CD4-positive, alpha-beta memory T cell (primary cell): Measurements from ENCODE around the gene RABL6. TPM values are rescaled to one million over a fixed set of nuclear protein-coding genes. Genes with fewer than 3 reads are reported as not detected.
"Not testable (repeated sequence)": the region's sequence is repeated elsewhere in the genome, so short reads cannot be mapped to it uniquely, and the experiment has no call there.

Experiments used
- CTCF ChIA-PET: fragments of 350-600 bp; sonication (Branson Sonifier 250); formaldehyde crosslinking; loops from one replicate; lab custom pipeline; 2021; ENCODE audit warnings: inconsistent platforms; ENCODE audit not compliant: partially characterized antibody; lab: Charles Lee
- POLR2A ChIA-PET: fragments of 350-600 bp; sonication (Branson Sonifier 250); formaldehyde crosslinking; loops from one replicate; lab custom pipeline; 2021; ENCODE audit not compliant: partially characterized antibody; lab: Charles Lee
- DNase-seq, 5 donors: peaks; one replicate each; pipeline versions ENCODE4 v3.0.0 to v3.0.0-alpha.2; 2020 to 2022; ENCODE audit warnings: mixed read lengths in 1 of 5
- H3K27ac ChIP-seq: one replicate; pipeline ENCODE4 v1.7.0; 2013; ENCODE audit warnings: low read depth, low read length
- H3K27me3 ChIP-seq: 2 replicates; pipeline ENCODE4 v1.7.0; 2013; ENCODE audit warnings: mild to moderate bottlenecking, low read length, moderate library complexity; ENCODE audit not compliant: insufficient read depth
- H3K36me3 ChIP-seq: 2 replicates; pipeline ENCODE4 v1.7.0; 2013; ENCODE audit warnings: mild to moderate bottlenecking, low read length, moderate library complexity; ENCODE audit not compliant: insufficient read depth
- H3K4me1 ChIP-seq: 2 replicates; pipeline ENCODE4 v1.7.0; 2013; ENCODE audit warnings: mild to moderate bottlenecking, low read length, moderate library complexity; ENCODE audit not compliant: insufficient read depth
- H3K4me3 ChIP-seq, 2 donors: one replicate each; pipeline ENCODE4 v1.7.0; 2013; ENCODE audit warnings: low read length in 2 of 2, mild to moderate bottlenecking in 1 of 2
- H3K9me3 ChIP-seq, 2 donors: one replicate each; pipeline ENCODE4 v1.7.0; 2013; ENCODE audit warnings: low read length in 2 of 2, control low read depth in 1 of 2; ENCODE audit not compliant: control insufficient read depth in 1 of 2
- H3K27ac Mint-ChIP-seq, 7 donors: one replicate each; pipeline ENCODE4 v1.8.0; 2020 to 2021; ENCODE audit warnings: mixed read lengths in 7 of 7, mild to moderate bottlenecking in 6 of 7, inconsistent platforms in 3 of 7, moderate library complexity in 3 of 7
- H3K27me3 Mint-ChIP-seq, 2 donors: one replicate each; pipeline ENCODE4 v1.8.0; 2020 to 2021; ENCODE audit warnings: mixed read lengths in 2 of 2
- H3K36me3 Mint-ChIP-seq, 2 donors: one replicate each; pipeline ENCODE4 v1.8.0; 2020 to 2021; ENCODE audit warnings: mixed read lengths in 2 of 2, inconsistent platforms in 1 of 2, mild to moderate bottlenecking in 1 of 2
- H3K4me1 Mint-ChIP-seq, 4 donors: one replicate each; pipeline ENCODE4 v1.8.0; 2020 to 2021; ENCODE audit warnings: mixed read lengths in 4 of 4, mild to moderate bottlenecking in 1 of 4
- H3K4me3 Mint-ChIP-seq, 8 donors: one replicate each; pipeline ENCODE4 v1.8.0; 2020 to 2021; ENCODE audit warnings: mixed read lengths in 8 of 8, mild to moderate bottlenecking in 7 of 8, moderate library complexity in 6 of 8, inconsistent platforms in 3 of 8
- H3K9me3 Mint-ChIP-seq, 8 donors: one replicate each; pipeline ENCODE4 v1.8.0; 2020 to 2021; ENCODE audit warnings: mixed read lengths in 8 of 8, mild to moderate bottlenecking in 5 of 8, inconsistent platforms in 3 of 8, moderate library complexity in 1 of 8
- intact Hi-C: fragments of 100-400 bp; cut with micrococcal nuclease; formaldehyde crosslinking; loops from one replicate; pipeline ENCODE4 v1.15.1; 2023
- polyA plus RNA-seq, 2 donors: library from polyadenylated mRNA; unstranded; fragments of 300-500 nt; fragmentation: Illumina TruSeq; gene quantifications; one replicate each; pipeline ENCODE4 v1.2.3, GENCODE V29; 2021
- total RNA-seq, 2 experiments: library from RNA; stranded (reverse); gene quantifications; one replicate each; pipeline ENCODE4 v1.2.3, GENCODE V29; 2021

The RABL6 gene
- total and polyA plus RNA-seq, 4 experiments from 2014 or later: 5.1 to 70.9 (median 41.6) TPM

DNA sequence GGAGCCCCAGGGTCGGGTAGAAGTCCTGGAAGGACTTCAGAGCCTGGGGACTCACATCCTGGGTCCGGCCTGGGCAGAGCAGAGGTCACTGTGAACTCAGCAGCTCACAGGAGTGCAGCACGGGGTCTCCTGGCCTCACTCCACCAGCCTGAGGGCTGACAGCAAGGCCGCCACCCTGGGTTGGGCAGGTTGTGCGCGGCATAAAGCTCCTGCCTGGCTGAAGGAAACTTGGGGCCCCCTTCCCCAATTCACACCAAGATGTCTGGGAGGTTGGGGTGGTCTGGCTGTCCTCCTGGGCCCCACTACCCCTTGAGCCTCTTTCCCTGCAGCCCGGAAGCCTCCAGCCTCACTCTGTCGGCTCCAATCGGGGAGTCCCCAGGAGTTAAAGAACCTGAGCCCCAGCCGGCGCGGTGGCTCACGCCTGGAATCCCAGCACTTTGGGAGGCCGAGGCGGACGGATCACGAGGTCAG is 45.5 kb upstream of the RABL6 start:
- Histone ChIP-seq H3K4me1 (peaks cover 5% of the 10 kb centered on the region), H3K27ac (no peak overlapping the region), H3K36me3 (no peaks in the 10 kb centered on the region), H3K27me3 (no peaks in the 10 kb centered on the region), H3K9me3 (no peaks in the 10 kb centered on the region), H3K4me3 (no peak overlapping the region)
- Mint-ChIP-seq H3K9me3 (no peaks in the 10 kb centered on the region), H3K4me3 (no peak overlapping the region), H3K36me3 (peaks cover 0 to 1% of the 10 kb centered on the region in 2 donors), H3K4me1 (peaks cover 7 to 14% (median 11%) of the 10 kb centered on the region in 4 donors), H3K27me3 (peaks cover 4 to 10% of the 10 kb centered on the region in 2 donors), H3K27ac (no peak overlapping the region)
- intact Hi-C loops: no loop called here
- POLR2A ChIA-PET: interaction anchor here (0.6 to 1.2 kb wide), 3 partner anchors 34 to 639 kb away, joined by 3 read pairs; no protein-coding TSS in a partner anchor
- CTCF ChIA-PET: interaction anchor here (0.6 kb wide), 1 partner anchor 9 kb away, joined by 3 read pairs; no protein-coding TSS in a partner anchor
- DNase-seq: no peak

DNA sequence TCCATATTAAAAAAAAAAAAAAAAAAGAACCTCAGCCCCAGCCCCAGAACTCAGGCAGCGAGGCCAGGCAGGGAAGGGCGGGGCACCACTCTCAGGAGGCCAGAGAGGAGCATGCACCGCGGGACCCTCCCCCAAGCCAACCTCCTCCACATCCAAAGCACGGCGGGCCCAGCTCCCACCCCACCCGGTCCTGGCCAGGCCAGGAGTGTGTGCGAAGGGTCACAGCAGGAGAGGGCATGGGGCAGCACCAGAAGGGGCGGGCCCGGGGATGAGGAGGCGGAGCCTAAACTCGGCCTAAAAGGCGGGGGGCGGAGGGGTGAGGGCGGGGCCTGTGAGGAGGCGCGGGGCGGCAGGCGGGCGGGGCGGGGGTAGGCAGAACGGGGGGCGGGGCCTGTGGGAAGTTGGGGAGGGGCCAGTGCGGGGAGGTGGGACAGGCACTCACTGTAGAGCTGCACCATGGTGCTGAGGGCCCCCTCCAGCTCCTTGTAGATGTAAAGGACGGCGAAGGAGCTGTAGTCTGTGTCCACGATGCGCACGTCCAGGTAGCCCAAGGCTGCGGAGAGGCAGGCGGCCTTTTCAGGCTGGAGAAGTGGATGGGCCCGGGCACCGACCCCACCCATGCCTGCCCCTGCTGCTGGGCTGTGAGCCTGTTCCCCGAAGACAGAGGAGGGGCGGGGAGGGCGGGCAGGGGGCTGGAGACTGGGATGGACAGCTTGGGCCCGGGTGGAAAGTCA is 44.7 kb upstream of the RABL6 start:
- no peak overlapping the region for H3K27ac Mint-ChIP-seq
- CTCF ChIA-PET: interaction anchor here (0.5 to 1.1 kb wide), 3 partner anchors 8 to 355 kb away, joined by 3 read pairs; no protein-coding TSS in a partner anchor
- intact Hi-C loops: no loop called here

DNA sequence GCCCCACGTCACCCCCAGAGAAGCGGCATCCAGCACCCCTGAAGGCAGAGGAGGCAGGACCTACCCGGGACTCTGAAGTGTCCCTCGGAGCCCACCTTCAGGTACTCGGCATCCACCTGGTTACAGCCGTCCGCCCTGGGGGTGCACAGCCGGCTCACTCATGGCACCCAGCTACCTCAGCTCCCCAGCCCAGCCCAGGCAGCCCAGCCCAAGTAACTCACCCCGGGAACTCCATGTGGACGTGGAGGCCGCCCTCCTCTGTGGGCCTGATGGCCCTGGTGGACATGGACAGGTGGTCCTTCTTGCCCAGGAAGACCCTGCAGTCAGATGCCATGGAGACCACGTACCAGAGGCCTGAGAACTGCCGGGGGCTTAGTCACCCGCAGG is 44.1 kb upstream of the RABL6 start:
- H3K36me3 Mint-ChIP-seq: peaks cover 0 to 1% of the 10 kb centered on the region in 2 donors
- peaks cover 5% of the 10 kb centered on the region for H3K4me1 ChIP-seq
- H3K27me3 Mint-ChIP-seq: peaks cover 10 to 16% of the 10 kb centered on the region in 2 donors
- intact Hi-C loops: no loop called here
- H3K4me1 Mint-ChIP-seq: peaks cover 7 to 18% (median 12%) of the 10 kb centered on the region in 4 donors
- H3K27ac ChIP-seq: no peak overlapping the region
- no peak for DNase-seq
- H3K4me3 ChIP-seq: no peak overlapping the region
- no peaks in the 10 kb centered on the region for H3K9me3 Mint-ChIP-seq
- H3K9me3 ChIP-seq: no peaks in the 10 kb centered on the region
- H3K4me3 Mint-ChIP-seq: no peak overlapping the region
- H3K27ac Mint-ChIP-seq: no peak overlapping the region
- H3K27me3 ChIP-seq: no peaks in the 10 kb centered on the region
- ChIA-PET POLR2A (no interaction called here), CTCF (interaction anchor here (0.5 to 1.1 kb wide), 2 partner anchors 14 to 354 kb away, joined by 3 read pairs; no protein-coding TSS in a partner anchor)
- no peaks in the 10 kb centered on the region for H3K36me3 ChIP-seq

More for the DNA sequence above, 44.7 kb upstream of the RABL6 start:
- Mint-ChIP-seq H3K36me3 (peaks cover 0 to 1% of the 10 kb centered on the region in 2 donors), H3K9me3 (no peaks in the 10 kb centered on the region), H3K4me1 (peaks cover 7 to 18% (median 12%) of the 10 kb centered on the region in 4 donors), H3K4me3 (no peak overlapping the region), H3K27me3 (peaks cover 9 to 15% of the 10 kb centered on the region in 2 donors)
- DNase-seq: peak in 1 of 5 donors; percentile 23
- no peak overlapping the region for H3K27ac ChIP-seq
- POLR2A ChIA-PET: interaction anchor here (0.6 kb wide), 1 partner anchor 638 kb away, joined by 3 read pairs; no protein-coding TSS in a partner anchor
- peaks cover 5% of the 10 kb centered on the region for H3K4me1 ChIP-seq
- H3K9me3 ChIP-seq: no peaks in the 10 kb centered on the region
- H3K36me3 ChIP-seq: no peaks in the 10 kb centered on the region
- no peaks in the 10 kb centered on the region for H3K27me3 ChIP-seq
- H3K4me3 ChIP-seq: no peak overlapping the region

DNA sequence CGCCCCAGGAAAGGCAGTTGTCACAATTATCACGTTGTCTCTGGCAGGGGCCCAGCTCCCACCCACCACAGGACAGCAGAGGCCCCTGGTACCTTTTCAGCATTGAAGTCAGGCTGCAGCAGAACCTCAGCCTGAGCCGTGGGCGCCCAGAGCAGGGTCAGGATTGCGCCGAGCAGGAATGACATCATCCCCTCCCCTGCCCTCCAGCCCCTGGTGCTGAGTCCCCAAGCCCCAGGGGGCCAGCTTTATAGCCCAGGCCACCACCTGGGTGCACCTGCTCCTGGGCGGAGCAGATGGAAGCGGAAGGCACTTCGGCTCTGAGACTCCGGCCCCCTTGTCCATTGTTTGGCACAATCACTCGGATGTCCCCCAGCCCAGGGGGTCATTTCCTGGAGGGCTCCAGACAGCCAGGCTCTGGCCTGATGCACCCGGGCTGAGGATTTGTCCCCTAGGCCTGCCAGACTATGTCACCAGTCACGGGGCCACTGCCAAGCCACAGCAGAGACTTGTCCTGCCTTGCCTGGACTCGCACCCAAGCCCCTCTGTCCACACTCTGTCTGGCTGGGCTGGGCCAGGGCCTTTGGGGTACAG is 43.4 kb upstream of the RABL6 start, which contains the start of gene LCN15:
Gene LCN15 (minus strand): TSS at position 218 of the 591 bp plus-strand sequence. CDS start 30 bp downstream, at position 188.
- Histone ChIP-seq H3K27me3 (no peaks in the 10 kb centered on the region), H3K4me1 (peaks cover 5% of the 10 kb centered on the region), H3K36me3 (no peaks in the 10 kb centered on the region), H3K9me3 (no peaks in the 10 kb centered on the region), H3K4me3 (no peak within 1 kb of the TSS), H3K27ac (no peak within 1 kb of the TSS)
- peaks cover 7 to 18% (median 12%) of the 10 kb centered on the region in 4 donors for H3K4me1 Mint-ChIP-seq
- H3K4me3 Mint-ChIP-seq: no peak within 1 kb of the TSS
- ChIA-PET POLR2A (no interaction called here), CTCF (interaction anchor here (1.1 kb wide), 1 partner anchor 14 kb away, joined by 3 read pairs; no protein-coding TSS in a partner anchor)
- H3K27me3 Mint-ChIP-seq: peaks cover 10 to 16% of the 10 kb centered on the region in 2 donors
- intact Hi-C loops: no loop called here
- peak in 1 of 5 donors; percentile 30 for DNase-seq
- no peaks in the 10 kb centered on the region for H3K9me3 Mint-ChIP-seq
- no peak within 1 kb of the TSS for H3K27ac Mint-ChIP-seq
- peaks cover 0 to 1% of the 10 kb centered on the region in 2 donors for H3K36me3 Mint-ChIP-seq

DNA sequence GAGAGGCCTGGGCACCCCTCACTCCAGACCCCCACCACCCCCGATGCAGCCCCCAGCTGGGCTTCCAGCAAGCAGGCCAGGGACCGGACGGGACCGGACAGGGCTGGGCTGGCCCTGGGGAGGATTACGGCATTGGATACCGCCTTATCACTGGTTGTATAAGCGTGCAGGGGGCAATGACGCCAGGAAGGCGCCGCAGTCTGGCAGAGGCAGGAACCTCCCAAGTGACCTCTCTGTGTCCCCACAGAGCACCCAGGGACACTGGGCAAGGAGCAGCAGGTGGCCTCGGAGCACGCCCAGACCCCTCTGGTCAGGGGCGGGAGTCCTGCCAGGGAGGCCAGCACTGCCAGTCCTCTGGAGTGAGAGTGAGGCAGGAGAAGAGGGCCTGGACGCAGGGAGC is 42.7 kb upstream of the RABL6 start:
- intact Hi-C loops: no loop called here

DNA sequence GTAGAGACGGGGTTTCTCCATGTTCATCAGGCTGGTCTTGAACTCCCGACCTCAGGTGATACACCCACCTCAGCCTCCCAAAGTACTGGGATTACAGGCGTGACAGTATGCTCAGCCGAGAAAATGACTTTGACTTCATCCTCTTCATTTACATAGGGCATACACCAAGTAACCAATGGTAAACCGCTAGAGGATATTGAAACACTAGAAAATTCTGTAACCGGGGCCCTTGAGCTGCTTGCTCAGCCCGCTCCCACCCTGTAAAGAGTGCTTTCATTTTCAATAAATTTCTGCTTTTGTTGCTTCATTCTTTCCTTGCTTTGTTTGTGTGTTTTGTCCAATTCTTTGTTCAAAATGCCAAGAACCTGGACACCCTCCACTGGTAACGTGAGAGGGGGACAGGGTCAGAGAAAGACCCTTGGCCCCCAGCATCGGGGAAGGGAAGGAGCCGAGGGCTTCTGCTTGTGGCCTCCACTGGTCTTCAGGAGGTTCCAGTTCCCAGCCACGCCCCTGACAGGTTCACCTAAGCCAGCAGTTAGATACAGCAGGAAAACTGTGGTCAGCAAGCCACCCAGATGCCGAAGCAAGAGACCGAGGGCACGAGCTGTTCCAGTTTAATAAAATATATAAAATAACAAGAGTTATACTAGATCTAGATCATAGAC is 41.9 kb upstream of the RABL6 start:
- intact Hi-C loops, H3K9me3 Mint-ChIP-seq, H3K4me3 ChIP-seq, H3K27me3 ChIP-seq, H3K36me3 ChIP-seq, POLR2A ChIA-PET, DNase-seq, H3K36me3 Mint-ChIP-seq, H3K9me3 ChIP-seq, H3K4me1 ChIP-seq: not testable (repeated sequence)
- Mint-ChIP-seq H3K4me3 (peak overlapping the region in 2 of 8 donors; percentile 33 to 57), H3K27me3 (peaks cover 7 to 17% of the 10 kb centered on the region in 2 donors), H3K27ac (peak overlapping the region in 6 of 7 donors; percentile 35 to 89 (median 73)), H3K4me1 (peaks cover 7 to 18% (median 11%) of the 10 kb centered on the region in 4 donors)
- CTCF ChIA-PET: interaction anchor here (1.3 to 1.9 kb wide), 3 partner anchors 11 to 263 kb away, joined by 3 to 4 read pairs (median 4); no protein-coding TSS in a partner anchor
- peak overlapping the region; percentile 15 for H3K27ac ChIP-seq

More for the DNA sequence above, 42.7 kb upstream of the RABL6 start:
- Histone ChIP-seq H3K4me1 (peaks cover 5% of the 10 kb centered on the region), H3K4me3 (no peak overlapping the region), H3K36me3 (no peaks in the 10 kb centered on the region), H3K27ac (no peak overlapping the region), H3K9me3 (no peaks in the 10 kb centered on the region), H3K27me3 (no peaks in the 10 kb centered on the region)
- H3K4me1 Mint-ChIP-seq: peaks cover 7 to 18% (median 12%) of the 10 kb centered on the region in 4 donors
- peak in 1 of 5 donors; percentile 32 for DNase-seq
- ChIA-PET POLR2A (no interaction called here), CTCF (no interaction called here)
- no peaks in the 10 kb centered on the region for H3K9me3 Mint-ChIP-seq
- no peak overlapping the region for H3K4me3 Mint-ChIP-seq
- H3K27ac Mint-ChIP-seq: no peak overlapping the region
- peaks cover 8 to 18% of the 10 kb centered on the region in 2 donors for H3K27me3 Mint-ChIP-seq
- H3K36me3 Mint-ChIP-seq: peaks cover 0 to 1% of the 10 kb centered on the region in 2 donors
